ENCODE results near the gene PCDH9. TPM values are rescaled to one million over a fixed set of nuclear protein-coding genes. Genes with fewer than 3 reads are reported as not detected.

PCDH9 gene
- total RNA-seq (2016; rRNA removed; fragmentation: Illumina TruSeq; extraction: Trizol) (0.09 and 0.11 TPM in 2 replicates), polyA plus RNA-seq (2011; rRNA removed) (0.01 TPM in 1 of 2 replicates, not detected in the other), polyA minus RNA-seq (2011; rRNA and poly(A)+ RNA removed; ENCODE audit: low replicate concordance) (4.1 TPM in 1 of 2 replicates, not detected in the other), Bru-seq, nascent RNA (percentile 2 among the genes with signal in this experiment), BruChase-seq, experiment 1, labeled RNA remaining after a 6-hour chase (percentile 5 among the genes with signal in this experiment), BruChase-seq, experiment 2, labeled RNA remaining after a 2-hour chase (percentile 5 among the genes with signal in this experiment)
- total RNA-seq (2016; cell fraction: cytosol; rRNA removed; fragmentation: Illumina TruSeq; extraction: Trizol; ENCODE audit: low read depth): 0.09 and 0.10 TPM in 2 replicates
- total RNA-seq (2016; cell fraction: insoluble cytoplasmic fraction; rRNA removed; fragmentation: Illumina TruSeq; extraction: Trizol): 0.04 and 0.11 TPM in 2 replicates
- 0.03 TPM in 2 replicates for total RNA-seq (2016; cell fraction: membrane; rRNA removed; fragmentation: Illumina TruSeq; extraction: Trizol)
- total RNA-seq (2016; cell fraction: nucleus; rRNA removed; fragmentation: Illumina TruSeq; extraction: Trizol): 0.19 and 0.31 TPM in 2 replicates
- polyA plus RNA-seq (2011; cell fraction: cytosol; rRNA removed): 0.01 TPM in 1 of 2 replicates, not detected in the other
- not detected in 2 replicates for polyA plus RNA-seq (2011; cell fraction: nucleus; rRNA removed)
- not detected in 2 replicates for polyA plus RNA-seq (2012)
- under 0.01 and 0.01 TPM in 2 replicates for polyA plus RNA-seq (2016; cell fraction: cytosol; fragmentation: Illumina TruSeq; extraction: Trizol; ENCODE audit: low read depth)
- not detected in 2 replicates for polyA plus RNA-seq (2016; cell fraction: insoluble cytoplasmic fraction; fragmentation: Illumina TruSeq; extraction: Trizol; ENCODE audit: low read depth)
- polyA plus RNA-seq (2016; cell fraction: membrane; fragmentation: Illumina TruSeq; extraction: Trizol; ENCODE audit: low read depth): not detected in 2 replicates
- 0.03 and 0.15 TPM in 2 replicates for polyA plus RNA-seq (2016; cell fraction: nucleus; fragmentation: Illumina TruSeq; extraction: Trizol; ENCODE audit: insufficient read depth, low read depth)
- not detected in 2 replicates for polyA minus RNA-seq (2011; cell fraction: cytosol; rRNA and poly(A)+ RNA removed)
- polyA minus RNA-seq (2011; cell fraction: nucleus; rRNA and poly(A)+ RNA removed): under 0.01 and 0.12 TPM in 2 replicates
- long read RNA-seq, experiment 1: 0 reads
- long read RNA-seq, experiment 2: 0 reads

- Histone ChIP-seq H2AFZ (ENCODE audit: low read length) (peak within 1 kb of the TSS; percentile 96), H3K79me2 (ENCODE audit: insufficient read depth, low read length) (no peaks in the 10 kb centered on the region), H3K9ac (ENCODE audit: insufficient read depth, low read depth, low read length) (peak within 1 kb of the TSS; percentile 61), H3K36me3 (replicated peaks in 1 of 2; ENCODE audit: control insufficient read depth in 1 of 2, insufficient read depth in 2 of 2, low read length in 2 of 2) (no peaks in the 10 kb centered on the region), H3K9me3 (ENCODE audit: low read length) (no peaks in the 10 kb centered on the region), H3K27me3 (ENCODE audit: control insufficient read depth in 1 of 2, insufficient read depth in 2 of 2, low read length in 2 of 2) (peaks cover 1 to 35% of the 10 kb centered on the region in 2 experiments; a peak in 4 of 5 replicates), H3K4me3 (replicated peaks in 1 of 3; ENCODE audit: insufficient read depth in 1 of 3, low read depth in 2 of 3, low read length in 3 of 3) (peak within 1 kb of the TSS; percentile 68 to 82 (median 70)), H3K27ac (ENCODE audit: extremely low read length, insufficient read depth, low read length) (peak within 1 kb of the TSS; percentile 24), H3K4me2 (ENCODE audit: low read depth, low read length) (peak within 1 kb of the TSS; percentile 99), H4K20me1 (ENCODE audit: insufficient read depth, low read length) (no peaks in the 10 kb centered on the region), H3K4me1 (ENCODE audit: insufficient read depth, low read length) (peaks cover 16% of the 10 kb centered on the region)
- FAIRE-seq (no peak), ATAC-seq (no peak), DNase-seq (ENCODE audit: low spot score) (no peak)
- BruUV-seq (replicated peaks): no TSS peak
- in situ Hi-C loops (cut with HindIII; ENCODE audit: extremely low pct_ligation_motif_present, low pct_unique_long_range_greater_than_20kb) (loop anchor here (25.0 kb wide), 2 partner anchors 1317 to 1592 kb away; no protein-coding TSS in a partner anchor), intact Hi-C loops (cut with micrococcal nuclease; ENCODE audit: unreplicated experiment) (loop anchor here (5.0 kb wide), 1 partner anchor 53 kb away; no protein-coding TSS in a partner anchor)
- TF ChIP-seq ZNF781 (CRISPR knock-in tag; IDR thresholded peaks at IDR 0.05; ENCODE audit: borderline replicate concordance, not compliant biosample characterization): no peak
- no peak for TF ChIP-seq ZNF205 (CRISPR knock-in tag; IDR thresholded peaks at IDR 0.05)
- 0 out of 2 replicates have a peak, but pooled peaks have one; percentile 4 for TF ChIP-seq CREB1 (IDR thresholded peaks at IDR 0.05)
- TF ChIP-seq CREB1 (CRISPR knock-in tag; IDR thresholded peaks at IDR 0.05): no peak
- TF ChIP-seq, protein P1, sequence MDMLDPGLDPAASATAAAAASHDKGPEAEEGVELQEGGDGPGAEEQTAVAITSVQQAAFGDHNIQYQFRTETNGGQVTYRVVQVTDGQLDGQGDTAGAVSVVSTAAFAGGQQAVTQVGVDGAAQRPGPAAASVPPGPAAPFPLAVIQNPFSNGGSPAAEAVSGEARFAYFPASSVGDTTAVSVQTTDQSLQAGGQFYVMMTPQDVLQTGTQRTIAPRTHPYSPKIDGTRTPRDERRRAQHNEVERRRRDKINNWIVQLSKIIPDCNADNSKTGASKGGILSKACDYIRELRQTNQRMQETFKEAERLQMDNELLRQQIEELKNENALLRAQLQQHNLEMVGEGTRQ (IDR thresholded peaks at IDR 0.05; ENCODE audit: low read depth, low read length): no peak
- TF ChIP-seq, protein P1 (CRISPR knock-in tag; IDR thresholded peaks at IDR 0.05; ENCODE audit: borderline replicate concordance): 0 out of 2 replicates have a peak, but pooled peaks have one; percentile 4
- 10% methylated on average over 23 of the region's 26 CpGs for WGBS (ENCODE audit: low lambda C conversion rate)
- CTCF ChIA-PET (ENCODE audit: low intra/inter-chr PET ratio, low total read pairs): no interaction called here
- POLR2A ChIA-PET: no interaction called here
These were observed at the start of gene PCDH9 for GRCh38 chr13:67229481-67230403. Gene PCDH9 (minus strand): TSS chr13:67230336. CDS start chr13:67228440, 1,896 bp downstream.
